ENCODE results near the gene PRDM5.

GRCh38 chr4:120964596-120964995, 42.1 kb upstream of the PRDM5 start:
- TF ChIP-seq CTCF (IDR thresholded peaks at IDR 0.05) (no peak), POLR2A (IDR thresholded peaks at IDR 0.05) (no peak), EP300 (IDR thresholded peaks at IDR 0.05) (no peak)
